Epithelial cell of umbilical artery (primary cell): ENCODE measurements around the gene ZBTB7A. TPM values are rescaled to one million over a fixed set of nuclear protein-coding genes. Genes with fewer than 3 reads are reported as not detected.

Experiments
- total RNA-seq: library from RNA; depleted of rRNA; stranded (reverse); fragments of >200 nt; gene quantifications from 2 replicates; pipeline ENCODE4 v1.2.3, GENCODE V29; 2014

ZBTB7A gene
- total RNA-seq = 11.4 and 12.8 TPM in 2 replicates

DNA sequence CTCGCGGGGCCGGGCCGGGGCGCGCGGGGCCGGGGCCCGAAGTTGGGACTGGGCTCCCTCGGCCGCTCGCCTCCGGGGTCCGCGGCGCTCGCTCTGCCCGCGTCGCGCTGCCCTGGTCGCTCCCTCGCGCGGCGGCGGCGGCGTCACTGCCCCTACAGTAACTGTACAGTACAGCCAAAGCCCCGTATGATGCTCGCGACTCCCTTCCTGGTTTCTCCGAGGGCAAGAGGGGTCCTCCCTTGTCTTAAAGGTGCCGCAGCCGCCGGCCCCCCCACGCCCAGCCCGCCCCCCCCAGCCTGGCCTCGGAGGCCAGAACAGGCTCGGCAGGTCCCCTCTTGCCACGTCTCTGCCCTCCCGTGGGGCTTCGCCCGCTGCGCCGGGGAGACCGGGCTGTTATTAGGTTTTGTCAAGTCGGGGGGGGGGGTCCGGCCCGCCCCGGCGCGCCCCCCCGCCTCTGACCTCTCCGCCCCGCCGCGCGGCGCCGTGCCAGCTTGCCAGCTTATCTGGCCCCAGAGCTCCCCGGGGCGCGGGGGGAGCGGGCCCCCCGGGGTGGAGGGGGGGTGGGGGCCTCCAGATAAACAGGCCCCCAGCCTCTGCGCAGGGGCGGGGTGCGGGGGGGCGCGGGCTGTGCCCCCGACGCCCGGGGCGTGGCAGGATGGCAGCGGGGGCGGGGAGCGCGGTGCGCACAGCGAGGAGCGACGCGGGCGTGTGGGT lies at the start of gene ZBTB7A:
Gene ZBTB7A (minus strand): TSS at position 218 of the 714 bp plus-strand sequence. CDS start 11,667 bp downstream, outside the sequence.

DNA sequence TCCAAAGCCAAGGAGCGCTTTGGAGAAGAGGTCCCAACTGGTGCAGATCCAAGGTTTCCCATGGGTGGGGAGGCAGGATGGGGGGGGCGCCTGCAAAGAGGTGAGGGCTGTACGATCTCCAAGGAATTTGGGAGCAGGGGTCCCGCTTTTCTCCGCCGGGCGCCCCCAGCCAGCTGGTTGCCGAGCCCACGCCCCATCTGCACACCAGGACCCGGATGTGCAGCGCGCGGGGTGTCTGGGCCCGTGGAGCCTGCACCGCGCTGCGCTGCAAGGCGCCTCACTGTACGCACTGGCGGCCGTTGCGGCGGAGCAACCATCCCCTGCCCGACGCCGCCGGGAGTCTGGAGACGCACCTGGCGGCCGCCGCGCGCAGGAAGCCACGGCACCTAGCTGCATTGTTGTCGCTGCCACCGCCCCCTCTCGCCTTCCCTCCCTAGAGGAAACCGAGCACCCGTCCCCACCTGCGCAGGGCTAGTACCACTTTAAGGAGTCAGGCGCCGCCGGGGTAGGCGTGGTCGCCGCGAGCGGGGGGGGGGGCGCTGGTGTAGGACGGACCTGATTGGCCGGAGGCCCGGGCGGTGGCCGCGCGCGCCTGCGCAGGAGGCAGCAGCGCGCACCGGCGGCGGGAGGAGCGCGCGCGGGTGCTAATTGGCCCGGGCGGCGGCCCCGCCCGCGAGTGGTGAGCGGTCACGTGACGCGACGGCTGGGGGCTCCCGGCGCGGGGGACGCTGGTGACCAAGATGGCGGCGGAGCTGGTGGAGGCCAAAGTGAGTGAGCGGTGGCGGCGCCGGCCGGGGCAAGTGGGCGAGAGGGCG lies 59.5 kb downstream of the ZBTB7A start, which contains the start of gene PIAS4:
Gene PIAS4 (plus strand): TSS at position 716 of the 815 bp plus-strand sequence. CDS start 25 bp downstream, at position 741.

Other genes with a start within 250 kb of the ZBTB7A start
- gene ZFR2, start 197.9 kb downstream of the ZBTB7A start, total RNA-seq = not detected in 2 replicates
- gene ATCAY, start 186.2 kb downstream of the ZBTB7A start, total RNA-seq = not detected in 2 replicates
- not detected in 2 replicates for gene NMRK2, start 133.8 kb downstream of the ZBTB7A start, total RNA-seq
- 200 and 204 TPM in 2 replicates for gene DAPK3, start 95.8 kb downstream of the ZBTB7A start, total RNA-seq
- 1,310 and 2,319 TPM in 2 replicates for gene EEF2, start 81.4 kb downstream of the ZBTB7A start, total RNA-seq
- gene PIAS4, start 59.2 kb downstream of the ZBTB7A start, total RNA-seq = 17.9 and 24.2 TPM in 2 replicates
- gene MAP2K2, start 57.2 kb upstream of the ZBTB7A start, total RNA-seq = 105 and 171 TPM in 2 replicates
- gene CREB3L3, start 86.7 kb upstream of the ZBTB7A start, total RNA-seq = not detected in 2 replicates
- 12.7 and 13.7 TPM in 2 replicates for gene SIRT6, start 115.7 kb upstream of the ZBTB7A start, total RNA-seq
- gene ANKRD24, start 115.8 kb upstream of the ZBTB7A start, total RNA-seq = 0.30 and 0.32 TPM in 2 replicates
- gene EBI3, start 162.6 kb upstream of the ZBTB7A start, total RNA-seq = 0.32 and 0.46 TPM in 2 replicates
- gene YJU2, start 180.2 kb upstream of the ZBTB7A start, total RNA-seq = 21.4 and 26.0 TPM in 2 replicates
- gene SHD, start 212.4 kb upstream of the ZBTB7A start, total RNA-seq = not detected in 2 replicates
- not detected in 2 replicates for gene TMIGD2, start 235.5 kb upstream of the ZBTB7A start, total RNA-seq
- 32.5 and 34.1 TPM in 2 replicates for gene FSD1, start 237.7 kb upstream of the ZBTB7A start, total RNA-seq